HG02610 (cell line): ENCODE measurements around the gene NFU1.

Experiments used
- ATAC-seq: cut with Tn5 transposase; IDR thresholded peaks from one replicate; pipeline ENCODE4 v1.9.1; 2021; ENCODE audit warnings: mild to moderate bottlenecking, moderate library complexity; ENCODE audit not compliant: unreplicated experiment

NFU1 gene

GRCh38 chr2:69353360-69353759, 83.9 kb downstream of the NFU1 start:
- ATAC-seq: no peak

- ATAC-seq: no peak
Measured at GRCh38 chr2:69348781-69349180, 88.5 kb downstream of the NFU1 start.
